Breast epithelium (tissue), 4 donors: Measurements from ENCODE around the gene DYNC1H1. TPM values are rescaled to one million over a fixed set of nuclear protein-coding genes. Genes with fewer than 3 reads are reported as not detected.

Experiments
- DNase-seq, 2 donors: peaks; one replicate each; pipeline ENCODE4 v3.0.0-alpha.2; 2019; ENCODE audit warnings: low spot score in 2 of 2
- H3K27ac ChIP-seq, 2 donors: fragments of 200-600 bp; sonication (generic) in 1 of 2; one replicate each; pipeline ENCODE4 v1.5.1; 2016 to 2019; ENCODE audit warnings: mild to moderate bottlenecking in 1 of 2
- H3K27me3 ChIP-seq, 2 donors: fragments of 200-600 bp; sonication (generic) in 1 of 2; one replicate each; pipeline versions ENCODE4 v1.5.1 to v1.6.0; 2017 to 2019; ENCODE audit warnings: control low read depth in 1 of 2, mild to moderate bottlenecking in 1 of 2
- H3K36me3 ChIP-seq: fragments of 200-600 bp; one replicate; pipeline ENCODE4 v1.5.1; 2019
- H3K4me1 ChIP-seq, 2 donors: fragments of 200-600 bp; sonication (generic); one replicate each; pipeline ENCODE4 v1.5.1; 2016 to 2019; ENCODE audit warnings: control low read depth in 1 of 2
- H3K4me3 ChIP-seq, 3 donors: fragments of 200-600 bp; sonication (generic); 1 replicate in 2 of 3; 2 replicates in 1 of 3; pipeline ENCODE4 v1.5.1; 2016 to 2019; ENCODE audit warnings: mild to moderate bottlenecking in 3 of 3, moderate library complexity in 2 of 3
- H3K9me3 ChIP-seq, 2 donors: fragments of 200-600 bp; sonication (generic) in 1 of 2; one replicate each; pipeline ENCODE4 v1.5.1; 2016 to 2019; ENCODE audit warnings: control low read depth in 1 of 2
- POLR2A ChIP-seq: fragments of 450-650 bp; IDR thresholded peaks from one replicate; pipeline ENCODE4 v1.6.1; 2016; ENCODE audit warnings: antibody characterized with exemption, mild to moderate bottlenecking, moderate library complexity
- POLR2AphosphoS5 ChIP-seq, 3 donors: sonication (generic); formaldehyde crosslinking; IDR thresholded peaks; one replicate each; pipeline ENCODE4 v1.6.1; 2017; ENCODE audit warnings: antibody characterized with exemption in 3 of 3
- intact Hi-C: fragments of 100-400 bp; cut with DNase I; formaldehyde crosslinking; loops from one replicate; pipeline ENCODE4 v1.15.1; 2023; ENCODE audit warnings: low total_unique reads
- total RNA-seq, 3 donors: library from RNA; depleted of rRNA; stranded (reverse); fragments of >200 nt; gene quantifications; one replicate each; pipeline ENCODE4 v1.1.0, GENCODE V29; 2016
- TF ChIP-seq, protein P1 (sequence below), 3 donors: fragments of 450-650 bp; IDR thresholded peaks; one replicate each; pipeline ENCODE4 v1.5.1; 2016 to 2017; ENCODE audit warnings: antibody characterized with exemption in 3 of 3, mild to moderate bottlenecking in 3 of 3, moderate library complexity in 3 of 3

The DYNC1H1 gene
- total RNA-seq, 3 donors from 2014 or later = 355 to 424 (median 391) TPM

DNA sequence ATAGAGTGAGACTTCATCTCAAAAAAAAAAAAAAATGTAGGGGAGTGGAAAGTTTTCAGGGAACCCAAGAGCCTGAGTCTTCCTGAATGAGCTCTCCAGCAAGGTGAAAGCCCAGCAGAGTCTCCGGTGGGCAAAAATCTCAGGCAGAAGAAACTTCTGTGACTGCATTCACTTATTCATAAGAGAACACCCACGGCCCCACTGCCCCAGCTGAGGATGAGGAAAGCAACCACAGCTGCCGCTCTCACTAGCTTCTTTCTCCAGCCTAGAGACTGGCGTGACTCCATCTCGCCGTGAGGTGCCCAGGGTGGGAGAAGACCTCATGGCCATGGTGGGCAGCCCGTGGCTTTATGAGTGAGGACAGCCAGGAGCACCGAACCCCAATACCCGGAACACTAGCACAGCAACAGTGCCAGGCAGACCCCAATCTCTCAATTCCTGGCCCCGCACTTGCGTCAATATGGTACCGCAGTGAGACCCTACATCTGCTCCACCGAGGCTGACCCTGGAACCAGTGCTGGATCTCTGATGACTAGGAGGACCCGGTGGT is 29.7 kb upstream of the DYNC1H1 start:
- Histone ChIP-seq H3K36me3 (no peaks in the 10 kb centered on the region), H3K27ac (no peak overlapping the region), H3K4me3 (no peak overlapping the region), H3K27me3 (peaks cover 0 to 10% of the 10 kb centered on the region in 2 donors), H3K9me3 (no peaks in the 10 kb centered on the region), H3K4me1 (no peaks in the 10 kb centered on the region)
- no peak for DNase-seq
- TF ChIP-seq POLR2AphosphoS5 (IDR thresholded peaks at IDR 0.05) (no peak), POLR2A (no peak)
- TF ChIP-seq, protein P1, sequence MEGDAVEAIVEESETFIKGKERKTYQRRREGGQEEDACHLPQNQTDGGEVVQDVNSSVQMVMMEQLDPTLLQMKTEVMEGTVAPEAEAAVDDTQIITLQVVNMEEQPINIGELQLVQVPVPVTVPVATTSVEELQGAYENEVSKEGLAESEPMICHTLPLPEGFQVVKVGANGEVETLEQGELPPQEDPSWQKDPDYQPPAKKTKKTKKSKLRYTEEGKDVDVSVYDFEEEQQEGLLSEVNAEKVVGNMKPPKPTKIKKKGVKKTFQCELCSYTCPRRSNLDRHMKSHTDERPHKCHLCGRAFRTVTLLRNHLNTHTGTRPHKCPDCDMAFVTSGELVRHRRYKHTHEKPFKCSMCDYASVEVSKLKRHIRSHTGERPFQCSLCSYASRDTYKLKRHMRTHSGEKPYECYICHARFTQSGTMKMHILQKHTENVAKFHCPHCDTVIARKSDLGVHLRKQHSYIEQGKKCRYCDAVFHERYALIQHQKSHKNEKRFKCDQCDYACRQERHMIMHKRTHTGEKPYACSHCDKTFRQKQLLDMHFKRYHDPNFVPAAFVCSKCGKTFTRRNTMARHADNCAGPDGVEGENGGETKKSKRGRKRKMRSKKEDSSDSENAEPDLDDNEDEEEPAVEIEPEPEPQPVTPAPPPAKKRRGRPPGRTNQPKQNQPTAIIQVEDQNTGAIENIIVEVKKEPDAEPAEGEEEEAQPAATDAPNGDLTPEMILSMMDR (IDR thresholded peaks at IDR 0.05) = no peak
- intact Hi-C loops = no loop called here

GRCh38 chr14:101937926-101938767 is 26.2 kb upstream of the DYNC1H1 start:
- Histone ChIP-seq H3K4me1 (no peaks in the 10 kb centered on the region), H3K27me3 (peaks cover 0 to 10% of the 10 kb centered on the region in 2 donors), H3K36me3 (no peaks in the 10 kb centered on the region), H3K27ac (no peak overlapping the region), H3K9me3 (no peaks in the 10 kb centered on the region), H3K4me3 (no peak overlapping the region)
- no peak for DNase-seq
- TF ChIP-seq, protein P1 (IDR thresholded peaks at IDR 0.05) = no peak
- TF ChIP-seq POLR2A (no peak), POLR2AphosphoS5 (IDR thresholded peaks at IDR 0.05) (no peak)
- intact Hi-C loops = no loop called here

DNA sequence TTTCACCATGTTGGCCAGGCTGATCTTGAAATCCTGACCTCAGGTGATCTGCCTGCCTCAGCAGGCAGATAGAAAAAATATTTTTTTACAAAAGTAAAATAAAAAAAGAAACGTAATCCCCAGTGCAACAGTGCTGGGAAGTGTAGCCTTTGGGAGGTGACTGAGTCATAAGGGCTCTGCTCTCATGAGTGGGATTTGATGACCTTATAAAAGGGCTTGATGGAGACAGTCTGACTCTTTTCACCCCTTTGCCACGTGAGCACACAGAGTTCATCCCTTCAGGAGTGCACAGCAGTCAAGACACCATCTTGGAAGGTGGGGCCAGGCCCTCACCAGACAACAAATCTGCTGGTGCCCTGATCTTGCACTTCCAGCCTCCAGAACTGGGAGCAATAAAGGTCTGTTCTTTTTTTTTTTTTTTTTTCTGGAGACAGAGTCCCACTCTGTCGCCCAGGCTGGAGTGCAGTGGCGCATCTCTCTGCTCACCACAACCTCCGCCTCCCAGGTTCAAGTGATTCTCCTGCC is 24.7 kb upstream of the DYNC1H1 start:
- no peak for TF ChIP-seq POLR2AphosphoS5 (IDR thresholded peaks at IDR 0.05)
- TF ChIP-seq, protein P1 (IDR thresholded peaks at IDR 0.05) = no peak
- no peak for TF ChIP-seq POLR2A
- Histone ChIP-seq H3K36me3 (no peaks in the 10 kb centered on the region), H3K9me3 (no peaks in the 10 kb centered on the region), H3K27ac (no peak overlapping the region), H3K4me3 (no peak overlapping the region), H3K27me3 (peaks cover 0 to 10% of the 10 kb centered on the region in 2 donors), H3K4me1 (no peaks in the 10 kb centered on the region)
- intact Hi-C loops = no loop called here
- DNase-seq = no peak

GRCh38 chr14:101944451-101944850 is 19.9 kb upstream of the DYNC1H1 start:
- intact Hi-C loops = no loop called here
- TF ChIP-seq POLR2AphosphoS5 (IDR thresholded peaks at IDR 0.05) (no peak), POLR2A (no peak)
- TF ChIP-seq, protein P1 (IDR thresholded peaks at IDR 0.05) = no peak
- DNase-seq = no peak

GRCh38 chr14:101945171-101945570 is 19.2 kb upstream of the DYNC1H1 start:
- H3K9me3 ChIP-seq = no peaks in the 10 kb centered on the region
- TF ChIP-seq, protein P1 (IDR thresholded peaks at IDR 0.05) = no peak
- TF ChIP-seq POLR2AphosphoS5 (IDR thresholded peaks at IDR 0.05) = no peak
- TF ChIP-seq POLR2A = no peak
- H3K36me3 ChIP-seq = no peaks in the 10 kb centered on the region
- peaks cover 5 to 6% of the 10 kb centered on the region in 2 donors for H3K4me1 ChIP-seq
- no peaks in the 10 kb centered on the region for H3K27me3 ChIP-seq
- H3K4me3 ChIP-seq = no peak overlapping the region
- DNase-seq = no peak
- intact Hi-C loops = no loop called here
- H3K27ac ChIP-seq = no peak overlapping the region

More at GRCh38 chr14:101944451-101944850, 19.9 kb upstream of the DYNC1H1 start:
- Histone ChIP-seq H3K27me3 (no peaks in the 10 kb centered on the region), H3K4me1 (peaks cover 5% of the 10 kb centered on the region in 2 donors), H3K9me3 (no peaks in the 10 kb centered on the region), H3K27ac (no peak overlapping the region), H3K36me3 (no peaks in the 10 kb centered on the region), H3K4me3 (no peak overlapping the region)
